ENCODE measurements around the gene TSPAN31. TPM values are rescaled to one million over a fixed set of nuclear protein-coding genes. Genes with fewer than 3 reads are reported as not detected.

TSPAN31 gene
- total and polyA plus RNA-seq, 9 of the 15 experiments (the other 6 are each of a cell fraction or from before 2014, with no cell fraction given), result 11.3 to 26.4 (median 14.3) TPM

DNA sequence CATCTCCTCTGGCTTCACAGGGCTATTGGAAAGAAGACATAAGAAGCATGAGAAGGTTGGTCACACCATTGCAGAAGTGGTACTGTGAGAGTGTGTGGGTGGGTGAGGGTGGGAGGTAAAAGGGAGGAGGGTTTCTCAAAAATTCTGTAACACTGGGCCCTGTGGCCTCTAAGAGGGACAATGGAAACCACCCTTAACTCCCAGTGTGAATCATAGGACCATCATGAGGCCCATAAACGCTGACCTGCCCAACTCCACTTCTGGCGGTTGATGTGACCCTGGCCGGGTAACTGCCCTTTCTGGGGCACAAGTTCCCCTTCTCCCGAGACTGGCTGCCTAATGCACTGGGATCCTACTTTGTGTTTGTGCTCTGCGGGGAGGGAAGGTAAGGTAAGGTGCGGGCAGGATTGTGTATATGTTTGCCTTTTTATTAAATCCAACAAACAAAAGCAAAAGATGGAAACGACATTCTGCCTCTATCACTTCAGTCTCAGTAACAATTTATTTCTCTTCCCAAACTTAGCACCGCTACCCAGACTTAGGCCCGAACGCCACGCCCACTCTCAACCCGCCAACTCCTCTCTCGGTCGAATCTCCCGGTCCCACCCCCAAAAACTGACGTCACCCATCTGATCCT, 26.5 kb downstream of the TSPAN31 start (continued):
- TF ChIP-seq, protein P1, sequence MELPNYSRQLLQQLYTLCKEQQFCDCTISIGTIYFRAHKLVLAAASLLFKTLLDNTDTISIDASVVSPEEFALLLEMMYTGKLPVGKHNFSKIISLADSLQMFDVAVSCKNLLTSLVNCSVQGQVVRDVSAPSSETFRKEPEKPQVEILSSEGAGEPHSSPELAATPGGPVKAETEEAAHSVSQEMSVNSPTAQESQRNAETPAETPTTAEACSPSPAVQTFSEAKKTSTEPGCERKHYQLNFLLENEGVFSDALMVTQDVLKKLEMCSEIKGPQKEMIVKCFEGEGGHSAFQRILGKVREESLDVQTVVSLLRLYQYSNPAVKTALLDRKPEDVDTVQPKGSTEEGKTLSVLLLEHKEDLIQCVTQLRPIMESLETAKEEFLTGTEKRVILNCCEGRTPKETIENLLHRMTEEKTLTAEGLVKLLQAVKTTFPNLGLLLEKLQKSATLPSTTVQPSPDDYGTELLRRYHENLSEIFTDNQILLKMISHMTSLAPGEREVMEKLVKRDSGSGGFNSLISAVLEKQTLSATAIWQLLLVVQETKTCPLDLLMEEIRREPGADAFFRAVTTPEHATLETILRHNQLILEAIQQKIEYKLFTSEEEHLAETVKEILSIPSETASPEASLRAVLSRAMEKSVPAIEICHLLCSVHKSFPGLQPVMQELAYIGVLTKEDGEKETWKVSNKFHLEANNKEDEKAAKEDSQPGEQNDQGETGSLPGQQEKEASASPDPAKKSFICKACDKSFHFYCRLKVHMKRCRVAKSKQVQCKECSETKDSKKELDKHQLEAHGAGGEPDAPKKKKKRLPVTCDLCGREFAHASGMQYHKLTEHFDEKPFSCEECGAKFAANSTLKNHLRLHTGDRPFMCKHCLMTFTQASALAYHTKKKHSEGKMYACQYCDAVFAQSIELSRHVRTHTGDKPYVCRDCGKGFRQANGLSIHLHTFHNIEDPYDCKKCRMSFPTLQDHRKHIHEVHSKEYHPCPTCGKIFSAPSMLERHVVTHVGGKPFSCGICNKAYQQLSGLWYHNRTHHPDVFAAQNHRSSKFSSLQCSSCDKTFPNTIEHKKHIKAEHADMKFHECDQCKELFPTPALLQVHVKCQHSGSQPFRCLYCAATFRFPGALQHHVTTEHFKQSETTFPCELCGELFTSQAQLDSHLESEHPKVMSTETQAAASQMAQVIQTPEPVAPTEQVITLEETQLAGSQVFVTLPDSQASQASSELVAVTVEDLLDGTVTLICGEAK (IDR thresholded peaks at IDR 0.05), result 0 out of 2 replicates have a peak, but pooled peaks have one; percentile 4
- TF ChIP-seq, protein P1 (CRISPR knock-in tag; IDR thresholded peaks at IDR 0.05), result peak; percentile 33; the same call in 1 of the 2 replicates
- TF ChIP-seq, protein P2, sequence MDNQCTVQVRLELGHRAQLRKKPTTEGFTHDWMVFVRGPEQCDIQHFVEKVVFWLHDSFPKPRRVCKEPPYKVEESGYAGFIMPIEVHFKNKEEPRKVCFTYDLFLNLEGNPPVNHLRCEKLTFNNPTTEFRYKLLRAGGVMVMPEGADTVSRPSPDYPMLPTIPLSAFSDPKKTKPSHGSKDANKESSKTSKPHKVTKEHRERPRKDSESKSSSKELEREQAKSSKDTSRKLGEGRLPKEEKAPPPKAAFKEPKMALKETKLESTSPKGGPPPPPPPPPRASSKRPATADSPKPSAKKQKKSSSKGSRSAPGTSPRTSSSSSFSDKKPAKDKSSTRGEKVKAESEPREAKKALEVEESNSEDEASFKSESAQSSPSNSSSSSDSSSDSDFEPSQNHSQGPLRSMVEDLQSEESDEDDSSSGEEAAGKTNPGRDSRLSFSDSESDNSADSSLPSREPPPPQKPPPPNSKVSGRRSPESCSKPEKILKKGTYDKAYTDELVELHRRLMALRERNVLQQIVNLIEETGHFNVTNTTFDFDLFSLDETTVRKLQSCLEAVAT (IDR thresholded peaks at IDR 0.05), result peak in 1 of 2 experiments; percentile 15; a peak in 1 of 4 replicates
- TF ChIP-seq ZNF354B (CRISPR knock-in tag; IDR thresholded peaks at IDR 0.05), result 0 out of 2 replicates have a peak, but pooled peaks have one; percentile 0
- TF ChIP-seq ZNF766 (CRISPR knock-in tag; conservative IDR thresholded peaks at IDR 0.05), result 0 out of 2 replicates have a peak, but pooled peaks have one; percentile 23
- TF ChIP-seq, protein P3, sequence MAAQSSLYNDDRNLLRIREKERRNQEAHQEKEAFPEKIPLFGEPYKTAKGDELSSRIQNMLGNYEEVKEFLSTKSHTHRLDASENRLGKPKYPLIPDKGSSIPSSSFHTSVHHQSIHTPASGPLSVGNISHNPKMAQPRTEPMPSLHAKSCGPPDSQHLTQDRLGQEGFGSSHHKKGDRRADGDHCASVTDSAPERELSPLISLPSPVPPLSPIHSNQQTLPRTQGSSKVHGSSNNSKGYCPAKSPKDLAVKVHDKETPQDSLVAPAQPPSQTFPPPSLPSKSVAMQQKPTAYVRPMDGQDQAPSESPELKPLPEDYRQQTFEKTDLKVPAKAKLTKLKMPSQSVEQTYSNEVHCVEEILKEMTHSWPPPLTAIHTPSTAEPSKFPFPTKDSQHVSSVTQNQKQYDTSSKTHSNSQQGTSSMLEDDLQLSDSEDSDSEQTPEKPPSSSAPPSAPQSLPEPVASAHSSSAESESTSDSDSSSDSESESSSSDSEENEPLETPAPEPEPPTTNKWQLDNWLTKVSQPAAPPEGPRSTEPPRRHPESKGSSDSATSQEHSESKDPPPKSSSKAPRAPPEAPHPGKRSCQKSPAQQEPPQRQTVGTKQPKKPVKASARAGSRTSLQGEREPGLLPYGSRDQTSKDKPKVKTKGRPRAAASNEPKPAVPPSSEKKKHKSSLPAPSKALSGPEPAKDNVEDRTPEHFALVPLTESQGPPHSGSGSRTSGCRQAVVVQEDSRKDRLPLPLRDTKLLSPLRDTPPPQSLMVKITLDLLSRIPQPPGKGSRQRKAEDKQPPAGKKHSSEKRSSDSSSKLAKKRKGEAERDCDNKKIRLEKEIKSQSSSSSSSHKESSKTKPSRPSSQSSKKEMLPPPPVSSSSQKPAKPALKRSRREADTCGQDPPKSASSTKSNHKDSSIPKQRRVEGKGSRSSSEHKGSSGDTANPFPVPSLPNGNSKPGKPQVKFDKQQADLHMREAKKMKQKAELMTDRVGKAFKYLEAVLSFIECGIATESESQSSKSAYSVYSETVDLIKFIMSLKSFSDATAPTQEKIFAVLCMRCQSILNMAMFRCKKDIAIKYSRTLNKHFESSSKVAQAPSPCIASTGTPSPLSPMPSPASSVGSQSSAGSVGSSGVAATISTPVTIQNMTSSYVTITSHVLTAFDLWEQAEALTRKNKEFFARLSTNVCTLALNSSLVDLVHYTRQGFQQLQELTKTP (IDR thresholded peaks at IDR 0.05; ENCODE audit: low read depth in 1 of 2, partially characterized antibody in 2 of 2), result peak in 1 of 2 experiments; percentile 76
- TF ChIP-seq DNMT1 (IDR thresholded peaks at IDR 0.05), result no peak

All from K562 (cell line).